Karpas-422 (cell line): Measurements from ENCODE around the gene OSBPL7. TPM values are rescaled to one million over a fixed set of nuclear protein-coding genes. Genes with fewer than 3 reads are reported as not detected.

ENCODE experiments used
- DNase-seq: peaks from one replicate; pipeline ENCODE4 v3.0.0-alpha.2; 2015
- H2AFZ ChIP-seq: fragments of 200-600 bp; sonication (generic); 2 replicates; pipeline ENCODE4 v1.6.1; 2014; ENCODE audit warnings: antibody characterized with exemption, low read length, mixed read lengths
- H3K27ac ChIP-seq: fragments of 200-600 bp; sonication (generic); 2 replicates; pipeline ENCODE4 v1.5.1; 2014; ENCODE audit warnings: mild to moderate bottlenecking, low read length, moderate library complexity
- H3K27me3 ChIP-seq: fragments of 200-600 bp; sonication (generic); 2 replicates; pipeline ENCODE4 v1.6.1; 2014; ENCODE audit warnings: low read length, mixed read lengths
- H3K36me3 ChIP-seq: fragments of 200-600 bp; sonication (generic); 2 replicates; pipeline ENCODE4 v1.6.1; 2014; ENCODE audit warnings: low read length, mixed read lengths; ENCODE audit not compliant: insufficient read depth
- H3K4me1 ChIP-seq: fragments of 200-600 bp; sonication (generic); 2 replicates; pipeline ENCODE4 v1.6.1; 2014; ENCODE audit warnings: mild to moderate bottlenecking, low read length, mixed read lengths
- H3K4me2 ChIP-seq: fragments of 200-600 bp; sonication (generic); 2 replicates; pipeline ENCODE4 v1.6.1; 2014; ENCODE audit warnings: low read length, low read depth, mild to moderate bottlenecking; ENCODE audit not compliant: poor library complexity, severe bottlenecking
- H3K4me3 ChIP-seq: fragments of 200-600 bp; sonication (generic); 2 replicates; pipeline ENCODE4 v1.5.1; 2014; ENCODE audit warnings: mild to moderate bottlenecking, antibody characterized with exemption, low read length, mixed read lengths
- H3K79me2 ChIP-seq: fragments of 200-600 bp; sonication (generic); 2 replicates; pipeline ENCODE4 v1.6.1; 2014; ENCODE audit warnings: mild to moderate bottlenecking, low read length, mixed read lengths
- H3K9ac ChIP-seq: fragments of 200-600 bp; sonication (generic); 2 replicates; pipeline ENCODE4 v1.6.0; 2014; ENCODE audit warnings: low read length
- H3K9me2 ChIP-seq: fragments of 200-600 bp; sonication (generic), shearing (Covaris generic); replicated peaks from 2 replicates; pipeline ENCODE4 v1.6.0; 2014; ENCODE audit warnings: mild to moderate bottlenecking, low read length, moderate library complexity; ENCODE audit not compliant: insufficient read depth
- H3K9me3 ChIP-seq: fragments of 300-700, 200-600 bp; sonication (generic); 2 replicates; pipeline ENCODE4 v1.6.1; 2014; ENCODE audit warnings: low read length, mixed read lengths
- H4K20me1 ChIP-seq: fragments of 200-600 bp; sonication (generic); 2 replicates; pipeline ENCODE4 v1.6.1; 2014; ENCODE audit warnings: mild to moderate bottlenecking, antibody characterized with exemption, low read length, low read depth; ENCODE audit not compliant: insufficient read depth
- total RNA-seq: library from RNA; depleted of rRNA; stranded (reverse); fragments of >200 nt; shearing (Covaris generic); gene quantifications from 2 replicates; pipeline ENCODE4 v1.2.3, GENCODE V29; 2014; ENCODE audit warnings: low replicate concordance

OSBPL7 gene
- total RNA-seq, 1 experiment from 2014 or later, result 11.1 TPM

DNA sequence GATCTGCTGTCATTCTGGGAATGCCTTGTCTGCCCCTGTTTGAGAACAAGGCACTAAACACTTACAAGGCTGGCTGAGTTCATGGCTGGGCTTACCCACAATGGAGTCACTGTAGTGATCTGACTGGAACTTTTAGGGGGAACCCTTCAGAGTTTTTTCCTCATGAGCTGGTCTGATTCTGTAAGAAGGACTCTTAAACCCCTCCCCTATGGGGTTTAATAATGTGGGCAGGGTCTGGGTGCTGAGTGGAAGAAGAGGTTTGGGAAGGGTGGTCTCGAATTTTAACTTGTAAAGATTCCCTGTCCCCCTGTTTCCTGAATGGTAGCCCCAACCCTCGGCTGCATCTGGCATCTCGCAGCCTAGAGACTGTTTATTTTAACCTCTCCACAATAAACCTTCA is 30.6 kb downstream of the OSBPL7 start:
- no peaks in the 10 kb centered on the region for H4K20me1 ChIP-seq
- H2AFZ ChIP-seq, result no peak overlapping the region
- peaks cover 16% of the 10 kb centered on the region for H3K4me1 ChIP-seq
- H3K9me2 ChIP-seq, result no peaks in the 10 kb centered on the region
- no peak overlapping the region for H3K4me3 ChIP-seq
- no peak overlapping the region for H3K4me2 ChIP-seq
- no peaks in the 10 kb centered on the region for H3K27me3 ChIP-seq
- no peak overlapping the region for H3K27ac ChIP-seq
- H3K79me2 ChIP-seq, result no peaks in the 10 kb centered on the region
- no peak overlapping the region for H3K9ac ChIP-seq
- H3K9me3 ChIP-seq, result no peaks in the 10 kb centered on the region
- H3K36me3 ChIP-seq, result no peaks in the 10 kb centered on the region
- DNase-seq, result no peak

DNA sequence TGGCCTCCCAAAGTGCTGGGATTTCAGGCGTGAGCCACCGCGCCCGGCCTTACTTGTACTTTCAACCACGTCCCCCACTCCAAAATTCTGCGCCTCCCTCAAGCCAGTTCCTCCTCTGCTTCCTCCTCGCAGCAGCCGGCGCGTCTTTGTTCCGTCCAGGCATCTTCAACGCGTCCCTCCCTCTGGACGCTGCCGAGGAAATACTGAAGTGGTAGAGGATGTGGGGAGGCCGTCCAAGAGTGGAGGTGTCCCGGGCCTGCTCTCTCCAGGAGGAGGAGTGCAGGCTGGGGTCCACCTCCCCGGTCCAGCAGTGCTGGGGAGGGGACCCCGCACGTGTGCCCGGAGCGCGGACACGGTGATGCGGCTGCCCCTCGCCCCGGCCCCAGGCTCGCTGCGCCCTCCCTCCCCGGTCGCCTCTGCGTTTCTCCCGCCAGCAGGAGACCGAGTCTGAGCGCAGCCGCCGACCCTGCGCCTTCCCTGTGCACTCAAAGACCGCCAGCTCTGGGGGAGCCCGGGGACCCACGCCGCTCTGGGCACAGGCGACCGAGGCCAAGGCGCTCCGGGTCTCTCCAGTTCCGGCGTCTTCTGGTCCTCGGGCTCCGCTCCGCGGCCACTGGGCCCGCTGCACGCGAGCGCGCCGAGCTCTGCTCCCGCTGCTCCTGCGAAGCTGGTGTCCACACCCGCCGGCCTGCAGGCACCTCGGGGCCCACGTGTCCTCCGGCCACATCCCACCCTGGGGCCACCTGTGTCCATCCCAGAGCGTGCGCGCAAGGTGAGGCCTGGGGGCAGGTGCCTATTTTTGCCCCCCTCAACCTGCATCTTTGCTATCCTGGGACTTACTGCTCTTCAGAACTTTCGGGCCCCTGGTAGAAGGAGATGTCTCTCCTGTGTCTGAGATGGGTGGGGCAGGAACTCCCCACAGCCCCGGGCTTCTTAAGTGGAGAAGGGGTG is 31.7 kb downstream of the OSBPL7 start:
- no peaks in the 10 kb centered on the region for H3K27me3 ChIP-seq
- H3K9me3 ChIP-seq, result no peaks in the 10 kb centered on the region
- H3K27ac ChIP-seq, result no peak overlapping the region
- no peak for DNase-seq
- peaks cover 16% of the 10 kb centered on the region for H3K4me1 ChIP-seq
- no peak overlapping the region for H3K4me2 ChIP-seq
- no peaks in the 10 kb centered on the region for H3K36me3 ChIP-seq
- no peak overlapping the region for H3K4me3 ChIP-seq
- no peaks in the 10 kb centered on the region for H3K79me2 ChIP-seq
- no peaks in the 10 kb centered on the region for H3K9me2 ChIP-seq
- H4K20me1 ChIP-seq, result no peaks in the 10 kb centered on the region
- H3K9ac ChIP-seq, result no peak overlapping the region
- H2AFZ ChIP-seq, result no peak overlapping the region

DNA sequence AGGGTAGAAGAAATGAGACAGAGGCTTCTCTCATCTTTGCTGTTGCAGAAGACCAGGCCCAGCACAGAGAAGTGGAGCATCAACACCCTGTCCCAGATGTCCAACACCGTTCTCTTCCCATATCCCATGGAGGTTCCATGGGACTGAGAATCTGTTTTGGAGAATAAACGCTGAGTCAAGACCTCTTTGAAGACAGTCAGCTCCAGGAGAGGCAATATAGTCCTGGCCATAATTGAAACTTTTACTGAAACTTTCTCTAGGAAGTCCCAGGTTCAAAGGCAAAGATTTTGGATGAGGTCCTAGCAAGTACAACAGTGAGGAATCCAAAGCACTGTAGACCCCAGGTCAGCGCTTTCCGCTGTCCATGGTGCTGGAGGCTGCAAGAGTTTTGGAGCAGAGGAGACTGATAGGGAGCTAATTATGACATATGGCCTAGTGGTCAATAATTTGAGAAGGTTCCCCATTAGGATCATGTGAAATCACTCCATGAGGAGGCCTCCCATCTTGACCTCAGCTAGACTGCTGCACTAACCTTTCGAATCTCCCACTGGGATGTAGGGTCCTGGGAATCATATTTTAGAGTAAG is 36.0 kb downstream of the OSBPL7 start:
- no peaks in the 10 kb centered on the region for H3K79me2 ChIP-seq
- no peak overlapping the region for H3K9ac ChIP-seq
- H3K36me3 ChIP-seq, result no peaks in the 10 kb centered on the region
- no peaks in the 10 kb centered on the region for H3K27me3 ChIP-seq
- H3K4me2 ChIP-seq, result no peak overlapping the region
- H3K27ac ChIP-seq, result no peak overlapping the region
- DNase-seq, result peak; percentile 76
- no peaks in the 10 kb centered on the region for H3K9me3 ChIP-seq
- peaks cover 5% of the 10 kb centered on the region for H3K4me1 ChIP-seq
- no peaks in the 10 kb centered on the region for H4K20me1 ChIP-seq
- H3K4me3 ChIP-seq, result no peak overlapping the region
- no peak overlapping the region for H2AFZ ChIP-seq
- no peaks in the 10 kb centered on the region for H3K9me2 ChIP-seq

DNA sequence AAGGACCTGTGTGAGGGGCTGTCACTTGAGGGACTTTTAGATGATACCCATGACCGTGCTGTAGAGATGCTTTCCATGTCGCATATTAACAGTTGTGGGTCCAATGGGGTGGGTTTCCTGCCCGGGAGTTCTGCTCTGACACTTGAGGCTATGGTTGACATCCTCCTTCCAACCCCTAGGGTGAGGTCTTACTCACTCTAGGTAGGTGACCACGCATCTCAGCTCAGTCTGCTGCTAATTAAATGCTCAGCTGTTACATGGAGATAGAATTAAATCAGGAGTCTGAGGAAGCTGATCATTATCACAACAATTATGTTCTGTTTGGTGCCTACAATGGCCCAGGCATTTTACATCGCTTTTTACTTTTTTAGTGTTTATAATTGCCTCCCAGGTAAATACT is 40.2 kb downstream of the OSBPL7 start:
- Histone ChIP-seq H3K79me2 (no peaks in the 10 kb centered on the region), H3K27ac (no peak overlapping the region), H3K4me3 (no peak overlapping the region), H3K9me2 (no peaks in the 10 kb centered on the region), H4K20me1 (no peaks in the 10 kb centered on the region), H3K9ac (no peak overlapping the region), H2AFZ (no peak overlapping the region), H3K4me2 (no peak overlapping the region), H3K27me3 (no peaks in the 10 kb centered on the region), H3K9me3 (no peaks in the 10 kb centered on the region), H3K4me1 (peaks cover 5% of the 10 kb centered on the region), H3K36me3 (no peaks in the 10 kb centered on the region)
- no peak for DNase-seq

DNA sequence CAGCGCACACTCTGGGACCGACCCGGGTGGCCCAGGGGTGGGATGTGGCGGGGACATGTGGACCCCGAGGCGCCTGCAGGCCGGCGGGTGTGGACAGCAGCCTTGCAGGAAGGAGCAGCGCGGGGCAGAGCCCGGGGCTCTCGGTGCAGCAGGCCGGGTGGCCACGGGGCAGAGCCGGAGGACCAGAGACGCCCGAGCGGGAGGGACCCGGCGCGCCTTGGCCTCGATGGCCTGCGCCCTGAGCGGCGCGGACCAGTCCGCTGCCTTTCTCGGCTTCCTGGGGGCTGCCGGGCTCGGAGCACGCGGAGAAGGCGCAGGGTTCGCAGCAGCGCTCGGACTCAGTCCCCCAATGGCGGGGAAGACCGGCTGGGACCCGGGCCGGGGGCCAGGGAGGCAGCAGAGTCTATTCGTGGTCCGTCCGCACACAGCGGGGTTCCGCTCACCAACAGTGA is 43.4 kb downstream of the OSBPL7 start:
- no peak for DNase-seq
- H3K27ac ChIP-seq, result no peak overlapping the region
- H3K27me3 ChIP-seq, result no peaks in the 10 kb centered on the region
- H3K4me1 ChIP-seq, result no peaks in the 10 kb centered on the region
- no peaks in the 10 kb centered on the region for H3K9me2 ChIP-seq
- no peaks in the 10 kb centered on the region for H3K79me2 ChIP-seq
- no peaks in the 10 kb centered on the region for H3K9me3 ChIP-seq
- no peak overlapping the region for H3K9ac ChIP-seq
- H4K20me1 ChIP-seq, result no peaks in the 10 kb centered on the region
- no peaks in the 10 kb centered on the region for H3K36me3 ChIP-seq
- no peak overlapping the region for H3K4me3 ChIP-seq
- H2AFZ ChIP-seq, result no peak overlapping the region
- H3K4me2 ChIP-seq, result no peak overlapping the region

DNA sequence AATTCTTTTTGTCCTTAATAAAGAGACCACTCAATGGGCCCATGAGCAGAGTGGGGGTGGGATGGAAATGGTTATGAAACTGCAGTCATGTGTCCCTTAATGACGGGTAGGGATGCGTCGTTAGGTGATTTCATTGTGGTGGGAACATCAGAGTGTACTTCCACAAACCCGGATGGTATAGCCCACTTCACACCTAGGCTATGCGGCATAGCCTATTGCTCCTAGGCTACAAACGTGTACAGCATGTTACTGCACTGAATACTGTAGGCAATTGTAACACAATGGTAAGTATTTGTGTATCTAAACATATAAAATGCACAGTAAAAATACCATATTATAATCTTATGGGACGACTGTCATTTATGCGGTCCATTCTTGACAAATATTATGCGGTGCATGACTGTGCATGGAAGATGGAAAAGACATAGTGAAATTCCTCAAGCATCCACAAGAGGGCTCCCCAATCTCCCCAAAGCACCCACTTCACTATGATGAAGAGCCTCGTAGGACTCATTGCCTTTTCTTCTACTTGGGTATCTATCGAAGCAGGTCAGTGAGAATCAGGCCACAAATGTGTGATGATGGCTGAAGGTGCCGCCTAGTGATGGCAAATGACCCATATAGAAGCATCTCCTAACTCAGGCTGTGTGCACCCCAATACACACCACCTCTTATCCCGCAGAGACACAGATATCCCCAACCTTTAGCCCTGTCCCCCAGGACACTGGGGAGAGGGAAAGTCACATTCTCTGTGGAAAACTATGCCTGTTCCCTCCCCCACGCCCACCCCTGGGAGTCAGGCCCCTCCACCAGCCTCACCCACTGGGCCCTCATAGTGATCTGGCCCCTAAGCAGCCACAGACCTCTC is 45.0 kb downstream of the OSBPL7 start:
- Histone ChIP-seq H2AFZ (no peak overlapping the region), H3K4me1 (no peaks in the 10 kb centered on the region), H3K27ac (no peak overlapping the region), H3K36me3 (no peaks in the 10 kb centered on the region), H3K9ac (no peak overlapping the region), H4K20me1 (no peaks in the 10 kb centered on the region), H3K79me2 (no peaks in the 10 kb centered on the region), H3K9me2 (no peaks in the 10 kb centered on the region), H3K4me3 (no peak overlapping the region), H3K9me3 (no peaks in the 10 kb centered on the region), H3K4me2 (no peak overlapping the region), H3K27me3 (no peaks in the 10 kb centered on the region)
- peak; percentile 83 for DNase-seq

DNA sequence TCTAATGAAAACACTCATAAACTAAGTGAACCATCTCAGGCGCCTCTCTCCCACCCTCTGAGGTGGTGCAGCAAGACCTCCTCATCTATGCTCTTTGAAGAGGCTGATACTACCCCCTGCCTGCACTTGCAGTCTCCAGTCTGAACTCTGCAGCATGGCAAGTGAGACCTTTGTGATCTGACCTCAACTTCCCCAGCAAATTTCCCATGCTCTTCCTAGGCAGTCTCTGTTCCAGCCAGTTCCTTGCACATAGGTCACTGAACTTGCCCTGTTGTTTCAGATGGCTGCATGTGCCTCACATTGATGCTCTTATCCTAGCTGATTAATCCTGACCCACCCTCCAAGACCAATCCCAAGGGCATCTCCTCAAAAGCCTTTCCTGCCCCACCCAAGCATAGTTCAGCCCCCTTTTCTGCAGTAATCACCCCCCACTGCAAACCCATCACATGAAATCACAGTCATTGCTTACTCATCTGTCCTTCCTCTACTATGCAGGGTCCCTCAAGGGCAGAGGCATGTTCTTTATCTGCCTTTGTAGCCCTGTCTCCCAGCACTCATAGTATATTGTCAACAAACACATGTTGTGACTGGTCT is 46.5 kb downstream of the OSBPL7 start:
- Histone ChIP-seq H4K20me1 (no peaks in the 10 kb centered on the region), H3K4me2 (no peak overlapping the region), H2AFZ (no peak overlapping the region), H3K9me3 (no peaks in the 10 kb centered on the region), H3K9me2 (no peaks in the 10 kb centered on the region), H3K4me1 (no peaks in the 10 kb centered on the region), H3K9ac (no peak overlapping the region), H3K79me2 (no peaks in the 10 kb centered on the region), H3K27me3 (no peaks in the 10 kb centered on the region), H3K27ac (no peak overlapping the region), H3K36me3 (no peaks in the 10 kb centered on the region), H3K4me3 (no peak overlapping the region)
- no peak for DNase-seq
